ENCODE data around the gene INCA1. TPM values are rescaled to one million over a fixed set of nuclear protein-coding genes. Genes with fewer than 3 reads are reported as not detected.

Gene INCA1
- total and polyA plus RNA-seq, 10 donors: 1.1 to 5.8 (median 1.8) TPM

GRCh38 chr17:4994081-4994595, 3.2 kb downstream of the INCA1 start:
- Histone ChIP-seq H3K4me1 (peaks cover 10 to 43% (median 21%) of the 10 kb centered on the region in 6 donors), H3K36me3 (no peaks in the 10 kb centered on the region), H3K9me3 (no peaks in the 10 kb centered on the region), H3K27ac (no peak overlapping the region), H3K4me3 (no peak overlapping the region), H3K27me3 (replicated peaks in 1 of 7) (no peaks in the 10 kb centered on the region)
- no peak for DNase-seq
- 81 to 95% (median 88%) methylated on average over 6 of the region's 6 CpGs for WGBS, 5 donors
- intact Hi-C loops (cut with DNase I; ENCODE audit: low total_unique reads): loop anchor here (10.0 kb wide), 1 partner anchor 59 kb away; the partner anchor contains the start of gene GP1BA
- TF ChIP-seq POLR2A (IDR thresholded peaks at IDR 0.05) (no peak), CTCF (IDR thresholded peaks at IDR 0.05 in 8 of 11, conservative IDR thresholded peaks at IDR 0.05 in 3 of 11) (no peak), POLR2AphosphoS5 (IDR thresholded peaks at IDR 0.05) (no peak)

- H3K36me3 ChIP-seq: peaks cover 0 to 30% (median 13%) of the 10 kb centered on the region in 6 donors
- H3K4me1 ChIP-seq: peaks cover 14 to 51% (median 32%) of the 10 kb centered on the region in 6 donors
- intact Hi-C loops (cut with DNase I; ENCODE audit: low total_unique reads): loop anchor here (5.0 to 10.0 kb wide), 2 partner anchors 77 to 81 kb away; no protein-coding TSS in a partner anchor
- no peaks in the 10 kb centered on the region for H3K9me3 ChIP-seq
- peak overlapping the region; percentile 70 to 98 (median 84) for H3K4me3 ChIP-seq
- no peaks in the 10 kb centered on the region for H3K27me3 ChIP-seq (replicated peaks in 1 of 7)
- 1 to 2% (median 2%) methylated on average over 26 to 30 of the region's 30 CpGs for WGBS, 5 donors
- H3K27ac ChIP-seq: peak overlapping the region; percentile 94 to 99 (median 96)
- DNase-seq: no peak
- no peak for TF ChIP-seq CTCF (IDR thresholded peaks at IDR 0.05 in 8 of 11, conservative IDR thresholded peaks at IDR 0.05 in 3 of 11)
- no peak for TF ChIP-seq POLR2AphosphoS5 (IDR thresholded peaks at IDR 0.05)
- TF ChIP-seq POLR2A (IDR thresholded peaks at IDR 0.05): no peak
These were observed 9.4 kb downstream of the INCA1 start for GRCh38 chr17:4987767-4988567.

- H3K4me3 ChIP-seq: peak within 1 kb of the TSS; percentile 70 to 98 (median 84)
- H3K36me3 ChIP-seq: peaks cover 0 to 38% (median 21%) of the 10 kb centered on the region in 6 donors
- peak within 1 kb of the TSS; percentile 94 to 99 (median 96) for H3K27ac ChIP-seq
- DNase-seq: peak; percentile 97
- peaks cover 14 to 59% (median 34%) of the 10 kb centered on the region in 6 donors for H3K4me1 ChIP-seq
- no peaks in the 10 kb centered on the region for H3K27me3 ChIP-seq (replicated peaks in 1 of 7)
- no peaks in the 10 kb centered on the region for H3K9me3 ChIP-seq
- TF ChIP-seq POLR2A (IDR thresholded peaks at IDR 0.05): peak in 2 of 3 donors; percentile 23 to 31
- peak; percentile 89 to 93 (median 91) for TF ChIP-seq POLR2AphosphoS5 (IDR thresholded peaks at IDR 0.05)
- peak; percentile 60 to 87 (median 78) for TF ChIP-seq CTCF (IDR thresholded peaks at IDR 0.05 in 8 of 11, conservative IDR thresholded peaks at IDR 0.05 in 3 of 11)
- 1 to 6% (median 1%) methylated on average over 24 to 78 of the region's 78 CpGs for WGBS, 5 donors
- intact Hi-C loops (cut with DNase I; ENCODE audit: low total_unique reads): loop anchor here (5.0 to 10.0 kb wide), 2 partner anchors 78 to 80 kb away; no protein-coding TSS in a partner anchor
These were observed 10.2 kb downstream of the INCA1 start, which contains the start of gene CAMTA2 for GRCh38 chr17:4986951-4987766. Gene CAMTA2, minus strand, starts transcription at chr17:4987675. Its CDS starts 1,453 bp downstream, at chr17:4986222.
